ENCODE data around the gene TMEM196. TPM values are rescaled to one million over a fixed set of nuclear protein-coding genes. Genes with fewer than 3 reads are reported as not detected.
A peak's percentile ranks its signal among the peaks of the same experiment; 100 is the strongest.

Gene TMEM196
- total and polyA plus RNA-seq, 9 of the 15 experiments (the other 6 are each of a cell fraction or from before 2014, with no cell fraction given), result not detected

DNA sequence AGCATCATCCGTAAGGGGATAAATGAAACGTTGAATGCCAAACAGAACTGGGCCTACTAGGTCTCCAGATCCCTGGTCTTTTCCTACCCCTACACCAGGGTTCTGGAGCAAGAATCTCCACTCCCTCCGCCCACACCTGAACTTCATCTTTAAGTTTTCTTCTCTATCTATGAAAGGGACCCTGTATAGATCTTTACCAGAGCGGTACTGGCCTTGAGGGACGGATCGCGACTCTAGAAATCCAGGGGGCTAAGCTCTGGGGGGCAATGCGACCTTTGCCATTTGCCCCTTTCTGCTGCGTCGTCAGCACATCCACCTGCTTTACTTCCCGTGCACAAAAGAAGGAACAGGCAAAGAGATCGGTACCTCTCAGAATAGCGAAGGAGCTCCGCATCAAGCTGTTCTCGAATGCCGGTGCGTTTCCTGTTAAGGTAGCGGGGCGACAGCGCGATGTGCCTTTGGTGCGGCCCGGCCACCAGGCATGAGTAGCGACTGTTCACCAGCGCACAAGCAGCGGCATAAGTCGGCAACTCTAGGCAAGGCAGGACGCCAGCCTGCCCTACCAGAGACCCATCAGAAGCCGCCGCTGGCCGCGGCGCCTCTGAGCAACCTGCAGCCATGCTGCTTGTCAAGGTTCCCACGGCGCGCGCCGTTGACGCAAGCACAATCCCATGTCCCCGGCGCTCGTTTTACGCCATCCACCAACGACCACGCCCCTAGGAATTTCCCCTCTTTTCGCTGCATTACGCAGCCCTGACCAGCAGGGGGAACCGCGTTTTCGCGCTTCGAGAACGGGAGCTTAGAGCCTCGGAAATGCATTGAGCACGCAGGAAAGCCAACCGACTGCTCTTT lies 64.8 kb downstream of the TMEM196 start, which contains the start of gene POLR1F (continued):
- TF ChIP-seq, protein P1, sequence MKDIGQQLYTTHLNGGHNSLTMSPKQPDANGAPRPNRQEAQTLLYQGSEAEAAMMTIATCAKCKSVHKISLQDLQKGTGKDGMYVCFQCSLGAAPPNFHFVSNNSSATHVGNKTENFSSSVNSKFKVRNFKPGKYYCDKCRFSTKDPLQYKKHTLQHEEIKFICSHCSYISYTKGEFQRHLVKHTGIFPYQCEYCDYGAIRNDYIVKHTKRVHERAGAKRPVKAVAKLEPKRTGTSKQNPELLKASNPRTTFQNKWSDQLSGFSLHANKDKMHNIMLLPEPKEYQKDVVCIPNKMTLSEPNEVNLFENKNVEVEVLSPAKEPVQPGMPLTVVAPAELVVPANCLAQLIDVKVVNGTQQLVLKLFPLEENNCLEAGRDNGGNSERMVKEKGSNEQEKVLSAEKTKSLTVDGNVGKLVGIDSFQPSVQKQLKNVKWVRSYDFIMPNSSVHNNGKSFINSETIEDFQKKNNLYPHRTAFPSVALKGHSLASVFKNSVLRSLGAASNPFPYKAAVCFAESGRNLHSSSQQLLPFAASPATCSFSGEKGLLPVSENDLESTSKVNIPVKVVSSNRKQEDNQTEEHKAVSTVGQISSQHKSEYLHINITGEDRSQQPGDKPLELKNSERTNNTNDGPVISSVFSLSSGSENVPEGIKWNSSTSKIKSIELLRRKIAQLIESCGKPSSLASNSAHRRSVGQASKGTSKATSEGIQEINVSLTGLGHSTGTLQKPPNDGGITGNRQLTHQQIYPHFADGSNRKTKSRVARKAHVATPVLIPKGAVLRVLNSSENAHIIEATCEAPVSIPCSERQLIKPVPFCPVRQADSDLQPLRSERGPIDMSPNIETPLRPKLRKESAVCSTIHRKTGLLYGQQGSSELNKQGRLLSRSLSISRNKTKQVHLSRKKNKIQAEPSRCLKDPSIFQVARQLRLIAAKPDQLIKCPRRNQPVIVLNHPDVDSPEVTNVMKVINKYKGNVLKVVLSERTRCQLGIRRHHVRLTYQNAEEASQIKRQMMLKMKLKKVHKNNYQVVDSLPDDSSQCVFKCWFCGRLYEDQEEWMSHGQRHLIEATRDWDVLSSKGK (CRISPR knock-in tag; IDR thresholded peaks at IDR 0.05), result no peak
- TF ChIP-seq ZNF239 (CRISPR knock-in tag; IDR thresholded peaks at IDR 0.05) (no peak), FOXA3 (CRISPR knock-in tag; conservative IDR thresholded peaks at IDR 0.05 in 1 of 2, IDR thresholded peaks at IDR 0.05 in 1 of 2) (no peak), ZNF12 (CRISPR knock-in tag; IDR thresholded peaks at IDR 0.05) (0 out of 2 replicates have a peak, but pooled peaks have one; percentile 76), HOXB6 (CRISPR knock-in tag; IDR thresholded peaks at IDR 0.05; ENCODE audit: borderline replicate concordance) (no peak), NFE2 (IDR thresholded peaks at IDR 0.05; ENCODE audit: low read depth) (no peak), BCL6 (CRISPR knock-in tag; IDR thresholded peaks at IDR 0.05) (no peak), SAP30 (IDR thresholded peaks at IDR 0.05; ENCODE audit: borderline replicate concordance, insufficient read depth, low read depth, low read length, poor library complexity, severe bottlenecking) (peak; percentile 96), POLR2A (conservative IDR thresholded peaks at IDR 0.05) (peak; percentile 95), ZKSCAN3 (CRISPR knock-in tag; IDR thresholded peaks at IDR 0.05) (no peak), TEAD4 (IDR thresholded peaks at IDR 0.05; ENCODE audit: low read length) (peak; percentile 74), TEAD4 (CRISPR knock-in tag; IDR thresholded peaks at IDR 0.05; ENCODE audit: borderline replicate concordance) (no peak), PHF20 (IDR thresholded peaks at IDR 0.05; ENCODE audit: partially characterized antibody) (peak; percentile 93)
- TF ChIP-seq, protein P2, sequence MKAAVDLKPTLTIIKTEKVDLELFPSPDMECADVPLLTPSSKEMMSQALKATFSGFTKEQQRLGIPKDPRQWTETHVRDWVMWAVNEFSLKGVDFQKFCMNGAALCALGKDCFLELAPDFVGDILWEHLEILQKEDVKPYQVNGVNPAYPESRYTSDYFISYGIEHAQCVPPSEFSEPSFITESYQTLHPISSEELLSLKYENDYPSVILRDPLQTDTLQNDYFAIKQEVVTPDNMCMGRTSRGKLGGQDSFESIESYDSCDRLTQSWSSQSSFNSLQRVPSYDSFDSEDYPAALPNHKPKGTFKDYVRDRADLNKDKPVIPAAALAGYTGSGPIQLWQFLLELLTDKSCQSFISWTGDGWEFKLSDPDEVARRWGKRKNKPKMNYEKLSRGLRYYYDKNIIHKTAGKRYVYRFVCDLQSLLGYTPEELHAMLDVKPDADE (conservative IDR thresholded peaks at IDR 0.05; ENCODE audit: control insufficient read depth, low read depth, low read length), result peak; percentile 89
- TF ChIP-seq, protein P3, sequence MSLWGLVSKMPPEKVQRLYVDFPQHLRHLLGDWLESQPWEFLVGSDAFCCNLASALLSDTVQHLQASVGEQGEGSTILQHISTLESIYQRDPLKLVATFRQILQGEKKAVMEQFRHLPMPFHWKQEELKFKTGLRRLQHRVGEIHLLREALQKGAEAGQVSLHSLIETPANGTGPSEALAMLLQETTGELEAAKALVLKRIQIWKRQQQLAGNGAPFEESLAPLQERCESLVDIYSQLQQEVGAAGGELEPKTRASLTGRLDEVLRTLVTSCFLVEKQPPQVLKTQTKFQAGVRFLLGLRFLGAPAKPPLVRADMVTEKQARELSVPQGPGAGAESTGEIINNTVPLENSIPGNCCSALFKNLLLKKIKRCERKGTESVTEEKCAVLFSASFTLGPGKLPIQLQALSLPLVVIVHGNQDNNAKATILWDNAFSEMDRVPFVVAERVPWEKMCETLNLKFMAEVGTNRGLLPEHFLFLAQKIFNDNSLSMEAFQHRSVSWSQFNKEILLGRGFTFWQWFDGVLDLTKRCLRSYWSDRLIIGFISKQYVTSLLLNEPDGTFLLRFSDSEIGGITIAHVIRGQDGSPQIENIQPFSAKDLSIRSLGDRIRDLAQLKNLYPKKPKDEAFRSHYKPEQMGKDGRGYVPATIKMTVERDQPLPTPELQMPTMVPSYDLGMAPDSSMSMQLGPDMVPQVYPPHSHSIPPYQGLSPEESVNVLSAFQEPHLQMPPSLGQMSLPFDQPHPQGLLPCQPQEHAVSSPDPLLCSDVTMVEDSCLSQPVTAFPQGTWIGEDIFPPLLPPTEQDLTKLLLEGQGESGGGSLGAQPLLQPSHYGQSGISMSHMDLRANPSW (CRISPR knock-in tag; IDR thresholded peaks at IDR 0.05), result no peak
- TF ChIP-seq, protein P4, sequence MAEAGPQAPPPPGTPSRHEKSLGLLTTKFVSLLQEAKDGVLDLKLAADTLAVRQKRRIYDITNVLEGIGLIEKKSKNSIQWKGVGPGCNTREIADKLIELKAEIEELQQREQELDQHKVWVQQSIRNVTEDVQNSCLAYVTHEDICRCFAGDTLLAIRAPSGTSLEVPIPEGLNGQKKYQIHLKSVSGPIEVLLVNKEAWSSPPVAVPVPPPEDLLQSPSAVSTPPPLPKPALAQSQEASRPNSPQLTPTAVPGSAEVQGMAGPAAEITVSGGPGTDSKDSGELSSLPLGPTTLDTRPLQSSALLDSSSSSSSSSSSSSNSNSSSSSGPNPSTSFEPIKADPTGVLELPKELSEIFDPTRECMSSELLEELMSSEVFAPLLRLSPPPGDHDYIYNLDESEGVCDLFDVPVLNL (CRISPR knock-in tag; IDR thresholded peaks at IDR 0.05; ENCODE audit: low read depth), result 0 out of 2 replicates have a peak, but pooled peaks have one; percentile 74
- TF ChIP-seq, protein P5, sequence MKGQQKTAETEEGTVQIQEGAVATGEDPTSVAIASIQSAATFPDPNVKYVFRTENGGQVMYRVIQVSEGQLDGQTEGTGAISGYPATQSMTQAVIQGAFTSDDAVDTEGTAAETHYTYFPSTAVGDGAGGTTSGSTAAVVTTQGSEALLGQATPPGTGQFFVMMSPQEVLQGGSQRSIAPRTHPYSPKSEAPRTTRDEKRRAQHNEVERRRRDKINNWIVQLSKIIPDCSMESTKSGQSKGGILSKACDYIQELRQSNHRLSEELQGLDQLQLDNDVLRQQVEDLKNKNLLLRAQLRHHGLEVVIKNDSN (CRISPR knock-in tag; IDR thresholded peaks at IDR 0.05), result no peak

Data from K562 (cell line).